Neural cell (in vitro differentiated cells): Measurements from ENCODE around the gene KMT2D. TPM values are rescaled to one million over a fixed set of nuclear protein-coding genes. Genes with fewer than 3 reads are reported as not detected.

Experiments
- H2AFZ ChIP-seq: fragments of 200-600, 300-800 bp; sonication (generic), shearing (Covaris generic); 2 replicates; pipeline ENCODE4 v1.6.0; 2014; ENCODE audit warnings: low read depth, mild to moderate bottlenecking, antibody characterized with exemption, low read length, moderate library complexity
- H3F3A ChIP-seq: fragments of 200-600 bp; shearing (Covaris generic); 2 replicates; pipeline ENCODE4 v1.6.1; 2016; ENCODE audit warnings: mild to moderate bottlenecking, moderate library complexity, mixed read lengths, antibody characterized with exemption, low read length; ENCODE audit not compliant: insufficient read depth, poor library complexity, severe bottlenecking
- H3K27ac ChIP-seq: fragments of 200-600, 300-800 bp; sonication (generic), shearing (Covaris generic); 2 replicates; pipeline ENCODE4 v1.5.1; 2014; ENCODE audit warnings: mild to moderate bottlenecking, low read length, moderate library complexity
- H3K27me3 ChIP-seq: fragments of 300-800, 200-600 bp; sonication (generic), shearing (Covaris generic); 2 replicates; pipeline ENCODE4 v1.6.0; 2014; ENCODE audit warnings: mild to moderate bottlenecking, low read depth, low read length, moderate library complexity; ENCODE audit not compliant: insufficient read depth
- H3K36me3 ChIP-seq: fragments of 300-800, 200-600 bp; sonication (generic), shearing (Covaris generic); 2 replicates; pipeline ENCODE4 v1.5.1; 2014; ENCODE audit warnings: mild to moderate bottlenecking, antibody characterized with exemption, low read length, moderate library complexity; ENCODE audit not compliant: insufficient read depth
- H3K4me2 ChIP-seq: fragments of 300-800, 200-600 bp; sonication (generic), shearing (Covaris generic); 2 replicates; pipeline ENCODE4 v1.6.0; 2014; ENCODE audit warnings: mild to moderate bottlenecking, low read length
- H3K4me3 ChIP-seq: fragments of 300-800, 200-600 bp; sonication (generic), shearing (Covaris generic); 2 replicates; pipeline ENCODE4 v1.5.1; 2014; ENCODE audit warnings: mild to moderate bottlenecking, low read length, moderate library complexity
- H3K79me2 ChIP-seq: fragments of 200-600 bp; shearing (Covaris generic); replicated peaks from 2 replicates; pipeline ENCODE4 v1.6.0; 2014; ENCODE audit warnings: mild to moderate bottlenecking, low read length, moderate library complexity; ENCODE audit not compliant: insufficient read depth
- H3K9ac ChIP-seq: fragments of 300-800, 200-600 bp; sonication (generic), shearing (Covaris generic); 2 replicates; pipeline ENCODE4 v1.6.1; 2016; ENCODE audit warnings: mild to moderate bottlenecking, low read length, mixed read lengths
- H3K9me2 ChIP-seq: fragments of 200-600 bp; shearing (Covaris generic); 2 replicates; pipeline ENCODE4 v1.6.1; 2016; ENCODE audit warnings: mild to moderate bottlenecking, low read length, mixed read lengths; ENCODE audit not compliant: insufficient read depth
- H3K9me3 ChIP-seq: fragments of 200-600, 300-800 bp; sonication (generic), shearing (Covaris generic); 2 replicates; pipeline ENCODE4 v1.6.1; 2016; ENCODE audit warnings: mild to moderate bottlenecking, mixed run types, low read length, moderate library complexity, mixed read lengths
- H4K20me1 ChIP-seq: fragments of 200-600 bp; shearing (Covaris generic); 2 replicates; pipeline ENCODE4 v1.6.1; 2016; ENCODE audit warnings: mild to moderate bottlenecking, mixed run types; ENCODE audit not compliant: insufficient read depth
- CTCF ChIP-seq: fragments of 450-650 bp; IDR thresholded peaks from 2 replicates; pipeline ENCODE4 v1.5.1; 2014; ENCODE audit warnings: antibody characterized with exemption, mild to moderate bottlenecking, moderate library complexity; ENCODE audit not compliant: poor library complexity, severe bottlenecking
- EP300 ChIP-seq: fragments of 450-650 bp; conservative IDR thresholded peaks from 2 replicates; pipeline ENCODE4 v1.6.1; 2014; ENCODE audit warnings: antibody characterized with exemption, mild to moderate bottlenecking, moderate library complexity; ENCODE audit not compliant: poor library complexity, severe bottlenecking
- EZH2 ChIP-seq: fragments of 200-600, 300-800 bp; shearing (Covaris generic), sonication (generic); IDR thresholded peaks from 2 replicates; pipeline ENCODE4 v1.6.1; 2014; ENCODE audit warnings: antibody characterized with exemption, low read length, borderline replicate concordance, mild to moderate bottlenecking; ENCODE audit not compliant: insufficient read depth, poor library complexity, severe bottlenecking
- MXI1 ChIP-seq: fragments of 450-650 bp; conservative IDR thresholded peaks from 2 replicates; pipeline ENCODE4 v1.6.1; 2014; ENCODE audit warnings: antibody characterized with exemption, mild to moderate bottlenecking; ENCODE audit not compliant: poor library complexity, severe bottlenecking
- POLR2AphosphoS5 ChIP-seq: IDR thresholded peaks from 2 replicates; pipeline ENCODE4 v1.6.1; 2012
- RAD21 ChIP-seq: fragments of 450-650 bp; conservative IDR thresholded peaks from 2 replicates; pipeline ENCODE4 v1.6.1; 2014; ENCODE audit warnings: antibody characterized with exemption, mild to moderate bottlenecking, moderate library complexity
- REST ChIP-seq: IDR thresholded peaks from 2 replicates; pipeline ENCODE4 v1.6.1; 2012; ENCODE audit warnings: borderline replicate concordance
- SMC3 ChIP-seq: fragments of 450-650 bp; conservative IDR thresholded peaks from 2 replicates; pipeline ENCODE4 v1.6.1; 2014; ENCODE audit warnings: antibody characterized with exemption, mild to moderate bottlenecking, moderate library complexity; ENCODE audit not compliant: poor library complexity
- TAF1 ChIP-seq: IDR thresholded peaks from 2 replicates; pipeline ENCODE4 v1.6.1; 2012; ENCODE audit warnings: low read depth
- polyA plus RNA-seq: library from polyadenylated mRNA; depleted of rRNA; stranded (reverse); fragments of >200 nt; gene quantifications from 2 replicates; pipeline ENCODE4 v1.2.3, GENCODE V29; 2014

The KMT2D gene
- polyA plus RNA-seq, 1 donor from 2014 or later, result 15.8 TPM

- Histone ChIP-seq H4K20me1 (no peaks in the 10 kb centered on the region), H3K9me2 (no peaks in the 10 kb centered on the region), H3K27me3 (no peaks in the 10 kb centered on the region), H3K36me3 (no peaks in the 10 kb centered on the region), H3K27ac (no peak overlapping the region), H3K4me2 (no peak overlapping the region), H3K79me2 (no peaks in the 10 kb centered on the region), H2AFZ (no peak overlapping the region), H3K9ac (no peak overlapping the region), H3K4me3 (no peak overlapping the region), H3F3A (no peaks in the 10 kb centered on the region), H3K9me3 (no peaks in the 10 kb centered on the region)
- no peak for TF ChIP-seq SMC3
- TF ChIP-seq TAF1, result no peak
- no peak for TF ChIP-seq CTCF
- no peak for TF ChIP-seq POLR2AphosphoS5
- TF ChIP-seq REST, result no peak
Measured at GRCh38 chr12:49039421-49040363, 20.9 kb downstream of the KMT2D start.

GRCh38 chr12:49038291-49038955, 22.2 kb downstream of the KMT2D start:
- H3K79me2 ChIP-seq, result no peaks in the 10 kb centered on the region

More at GRCh38 chr12:49038291-49038955, 22.2 kb downstream of the KMT2D start:
- no peaks in the 10 kb centered on the region for H3K36me3 ChIP-seq
- H3K4me2 ChIP-seq, result no peak overlapping the region
- H3K9me2 ChIP-seq, result no peaks in the 10 kb centered on the region
- H3K9ac ChIP-seq, result no peak overlapping the region
- no peaks in the 10 kb centered on the region for H3K27me3 ChIP-seq
- H4K20me1 ChIP-seq, result no peaks in the 10 kb centered on the region
- H3K4me3 ChIP-seq, result no peak overlapping the region
- no peaks in the 10 kb centered on the region for H3F3A ChIP-seq
- no peak overlapping the region for H3K27ac ChIP-seq
- no peaks in the 10 kb centered on the region for H3K9me3 ChIP-seq
- H2AFZ ChIP-seq, result no peak overlapping the region
- TF ChIP-seq POLR2AphosphoS5 (no peak), REST (no peak), RAD21 (no peak), SMC3 (no peak), MXI1 (no peak), TAF1 (no peak), CTCF (no peak), EP300 (no peak), EZH2 (no peak)
